PC-3 (cell line): Measurements from ENCODE around the gene PABPN1.

Experiments used
- EZH2 ChIP-seq: fragments of 300-600 bp; sonication (generic); IDR thresholded peaks from one replicate; pipeline ENCODE4 v1.6.1; 2017; ENCODE audit warnings: antibody characterized with exemption, mild to moderate bottlenecking, low read length; ENCODE audit not compliant: unreplicated experiment
- EZH2phosphoT487 ChIP-seq: fragments of 300-600 bp; sonication (generic); IDR thresholded peaks from 2 replicates; pipeline ENCODE4 v1.6.1; 2018; ENCODE audit warnings: mild to moderate bottlenecking, antibody characterized with exemption, low read length, borderline replicate concordance
- TF ChIP-seq, protein P1 (sequence below): fragments of 300-600 bp; sonication (generic); conservative IDR thresholded peaks from 2 replicates; pipeline ENCODE4 v1.5.1; 2017; ENCODE audit warnings: antibody characterized with exemption, low read depth, mild to moderate bottlenecking, low read length

DNA sequence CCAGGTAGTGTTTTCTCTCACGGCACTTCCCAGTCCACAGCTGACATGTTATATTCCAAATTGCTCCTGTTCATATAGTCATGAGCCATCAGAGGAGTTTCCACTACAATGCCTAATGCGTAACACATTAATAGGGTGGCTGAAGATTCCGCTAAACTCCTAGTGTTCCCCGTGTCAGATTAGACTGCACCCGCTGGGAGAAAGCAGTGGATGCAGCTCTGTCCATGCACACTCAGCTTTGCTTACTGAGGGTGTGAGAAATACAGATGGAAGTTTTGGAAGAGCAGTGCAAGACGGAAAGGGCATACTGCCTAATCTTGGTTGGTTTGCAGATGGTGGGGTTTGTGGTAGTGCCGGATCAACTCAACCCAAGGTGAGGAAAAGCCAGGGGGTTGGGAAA, 24.2 kb upstream of the PABPN1 start:
- TF ChIP-seq, protein P1, sequence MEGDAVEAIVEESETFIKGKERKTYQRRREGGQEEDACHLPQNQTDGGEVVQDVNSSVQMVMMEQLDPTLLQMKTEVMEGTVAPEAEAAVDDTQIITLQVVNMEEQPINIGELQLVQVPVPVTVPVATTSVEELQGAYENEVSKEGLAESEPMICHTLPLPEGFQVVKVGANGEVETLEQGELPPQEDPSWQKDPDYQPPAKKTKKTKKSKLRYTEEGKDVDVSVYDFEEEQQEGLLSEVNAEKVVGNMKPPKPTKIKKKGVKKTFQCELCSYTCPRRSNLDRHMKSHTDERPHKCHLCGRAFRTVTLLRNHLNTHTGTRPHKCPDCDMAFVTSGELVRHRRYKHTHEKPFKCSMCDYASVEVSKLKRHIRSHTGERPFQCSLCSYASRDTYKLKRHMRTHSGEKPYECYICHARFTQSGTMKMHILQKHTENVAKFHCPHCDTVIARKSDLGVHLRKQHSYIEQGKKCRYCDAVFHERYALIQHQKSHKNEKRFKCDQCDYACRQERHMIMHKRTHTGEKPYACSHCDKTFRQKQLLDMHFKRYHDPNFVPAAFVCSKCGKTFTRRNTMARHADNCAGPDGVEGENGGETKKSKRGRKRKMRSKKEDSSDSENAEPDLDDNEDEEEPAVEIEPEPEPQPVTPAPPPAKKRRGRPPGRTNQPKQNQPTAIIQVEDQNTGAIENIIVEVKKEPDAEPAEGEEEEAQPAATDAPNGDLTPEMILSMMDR, result no peak
- TF ChIP-seq EZH2 (no peak), EZH2phosphoT487 (no peak)
